Limb (tissue), 2 donors: ENCODE data around the gene CYP4B1.
"Not testable (repeated sequence)": the region's sequence is repeated elsewhere in the genome, so short reads cannot be mapped to it uniquely, and the experiment has no call there.

Source experiments
- DNase-seq, 2 donors: peaks; one replicate each; pipeline ENCODE4 v3.0.0-alpha.2; 2016; ENCODE audit errors: extremely low spot score in 2 of 2

The CYP4B1 gene

DNA sequence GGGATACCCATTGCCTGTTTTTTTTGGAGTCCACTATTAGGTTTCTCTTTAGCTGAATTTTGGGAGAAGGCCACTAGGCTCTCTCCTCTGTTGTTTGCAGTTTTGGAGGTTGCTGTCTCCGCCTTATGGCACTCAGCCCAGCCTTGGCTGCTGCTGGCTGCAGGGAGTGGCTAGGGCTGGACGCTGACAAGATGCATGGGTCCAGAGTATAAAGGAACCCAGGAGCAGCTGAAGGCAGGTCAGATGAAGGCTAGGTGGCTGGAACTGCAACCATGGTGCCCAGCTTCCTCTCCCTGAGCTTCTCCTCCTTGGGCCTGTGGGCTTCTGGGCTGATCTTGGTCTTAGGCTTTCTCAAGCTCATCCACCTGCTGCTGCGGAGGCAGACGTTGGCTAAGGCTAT lies at the start of gene CYP4B1:
Gene CYP4B1, plus strand, starts transcription at position 237 of the 400 bp plus-strand sequence. Its CDS starts 36 bp downstream, at position 273.
- DNase-seq: no peak

DNA sequence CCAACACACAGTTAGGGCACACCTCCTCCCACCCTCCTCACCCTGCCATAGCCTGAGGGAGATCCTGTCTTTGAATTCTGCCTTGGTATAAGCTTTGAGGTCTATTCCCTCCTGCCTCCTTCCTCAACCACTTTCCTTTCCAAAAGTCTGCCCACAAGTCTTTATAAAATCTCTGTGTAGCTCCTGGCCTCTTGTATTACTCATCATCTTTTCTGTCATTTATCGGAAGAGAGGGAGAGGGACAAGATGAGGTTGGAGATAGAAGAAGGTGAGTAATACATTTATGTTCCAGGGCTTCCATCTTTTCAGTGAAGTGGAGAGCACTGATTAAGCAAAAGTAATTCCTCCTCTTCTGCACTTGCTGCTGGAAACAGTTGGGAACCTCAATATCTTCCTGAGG lies 49.4 kb upstream of the CYP4B1 start:
- no peak for DNase-seq

DNA sequence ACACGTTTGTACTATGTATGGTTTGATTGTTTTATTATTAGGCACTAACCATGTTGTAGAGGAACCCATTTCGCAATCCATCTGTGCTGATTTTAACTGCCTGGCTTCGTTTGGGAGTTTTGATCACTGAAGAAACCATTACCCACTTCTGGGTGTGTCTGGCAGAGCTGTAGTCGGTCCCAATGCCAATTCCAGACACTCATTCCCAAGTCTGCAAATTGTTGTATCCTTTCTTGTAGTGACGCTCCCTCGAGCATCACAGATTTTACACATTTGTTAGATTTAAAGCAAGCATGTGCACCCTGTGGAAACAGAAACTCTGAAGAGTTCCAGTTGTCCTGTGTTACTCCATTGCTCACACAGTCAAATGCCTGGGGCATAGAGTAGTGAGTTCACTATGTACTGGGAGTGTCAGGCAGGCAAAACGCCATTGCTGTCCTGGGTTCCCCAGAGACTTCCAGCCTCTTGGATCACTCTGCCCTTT lies 48.9 kb upstream of the CYP4B1 start:
- DNase-seq: no peak

DNA sequence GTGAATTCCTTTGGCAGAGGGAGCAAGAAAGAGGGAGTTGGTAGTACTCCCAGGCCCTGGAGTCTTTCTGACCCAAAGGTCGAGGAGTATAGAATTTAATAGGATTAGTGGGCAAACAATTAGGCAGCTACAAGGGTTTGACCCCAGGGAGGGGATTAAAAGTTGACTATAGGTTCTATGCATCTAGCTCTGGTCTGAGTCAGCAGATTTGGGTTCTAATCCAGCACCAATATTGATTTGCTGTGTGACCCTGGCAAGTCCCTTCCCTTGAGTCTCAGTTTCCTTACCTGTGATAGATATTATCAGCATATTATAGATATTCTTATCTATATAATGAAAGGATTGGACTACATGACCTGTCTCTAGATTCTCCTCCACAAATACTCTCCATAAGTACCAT lies 44.9 kb upstream of the CYP4B1 start:
- DNase-seq: no peak

DNA sequence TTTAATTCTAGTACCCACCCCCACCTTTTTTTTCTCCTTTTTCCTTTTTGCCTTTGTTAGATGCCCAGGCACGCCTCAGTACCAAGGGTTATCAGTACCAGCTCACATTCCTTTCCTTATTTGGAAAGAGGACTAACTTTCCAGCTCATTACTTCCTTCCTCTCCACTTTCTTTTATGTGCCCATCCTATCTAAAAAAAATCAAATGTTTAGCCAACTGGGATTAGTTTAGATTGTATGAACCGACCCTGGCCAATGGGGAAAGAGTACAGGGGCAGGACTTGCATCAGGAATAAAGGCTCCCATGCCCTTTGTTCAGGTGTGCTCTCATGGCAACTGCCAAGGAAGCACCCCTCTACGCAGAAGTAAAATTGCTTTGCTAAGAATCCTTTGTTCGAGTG lies 44.1 kb upstream of the CYP4B1 start:
- DNase-seq: not testable (repeated sequence)

DNA sequence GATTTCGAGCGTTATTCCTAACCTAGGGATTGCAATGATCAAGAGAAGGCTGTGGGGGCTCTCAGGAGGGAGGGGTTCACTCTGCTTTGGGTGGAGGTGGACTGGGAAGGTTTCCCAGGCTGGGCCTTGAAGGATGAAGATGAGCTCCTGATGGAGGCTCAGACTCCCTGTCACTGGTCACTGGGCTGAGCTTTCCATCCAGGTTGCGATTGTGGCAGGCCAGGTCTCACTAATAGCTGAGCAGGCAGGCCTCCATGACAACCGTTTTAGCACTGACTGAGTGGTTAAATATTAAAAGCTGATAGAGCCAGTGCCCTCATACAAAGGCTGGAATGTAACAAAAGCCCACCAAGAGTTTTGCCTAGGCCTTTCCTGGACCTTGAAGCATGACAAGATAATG lies 43.7 kb upstream of the CYP4B1 start:
- no peak for DNase-seq

DNA sequence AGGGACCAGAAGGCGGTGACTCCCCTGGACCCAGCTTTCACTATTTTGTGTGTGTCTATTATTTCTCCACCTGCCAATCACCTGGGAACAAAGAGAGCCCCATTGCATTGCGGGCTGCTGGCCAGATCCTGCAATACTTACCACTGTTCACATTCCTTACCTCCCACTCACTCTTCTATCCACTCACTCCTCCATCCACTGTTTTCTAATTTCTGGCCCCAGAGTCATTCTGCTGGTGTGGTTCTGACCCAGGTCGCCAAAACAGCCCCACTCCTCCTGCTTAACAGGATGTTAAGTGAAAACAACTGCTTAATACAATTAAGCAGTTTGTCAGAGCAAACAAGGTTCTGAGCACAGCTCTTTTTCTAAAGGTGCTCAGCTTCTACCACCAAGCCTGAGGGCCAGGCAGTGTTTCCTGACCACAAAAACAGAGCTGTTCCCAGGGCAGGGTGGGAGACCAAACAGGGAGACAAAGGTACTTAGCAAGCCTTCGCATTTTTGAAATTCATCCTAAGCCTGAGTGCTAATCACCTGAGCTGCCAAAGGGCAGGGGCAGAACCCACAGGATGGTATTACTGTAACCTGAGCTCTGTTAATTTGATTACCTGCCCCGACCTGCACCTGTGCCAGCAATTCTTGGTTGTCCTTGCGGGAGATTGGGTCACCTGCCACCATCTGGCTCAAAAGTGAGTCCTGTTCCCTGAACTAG lies 41.4 kb upstream of the CYP4B1 start:
- no peak for DNase-seq

DNA sequence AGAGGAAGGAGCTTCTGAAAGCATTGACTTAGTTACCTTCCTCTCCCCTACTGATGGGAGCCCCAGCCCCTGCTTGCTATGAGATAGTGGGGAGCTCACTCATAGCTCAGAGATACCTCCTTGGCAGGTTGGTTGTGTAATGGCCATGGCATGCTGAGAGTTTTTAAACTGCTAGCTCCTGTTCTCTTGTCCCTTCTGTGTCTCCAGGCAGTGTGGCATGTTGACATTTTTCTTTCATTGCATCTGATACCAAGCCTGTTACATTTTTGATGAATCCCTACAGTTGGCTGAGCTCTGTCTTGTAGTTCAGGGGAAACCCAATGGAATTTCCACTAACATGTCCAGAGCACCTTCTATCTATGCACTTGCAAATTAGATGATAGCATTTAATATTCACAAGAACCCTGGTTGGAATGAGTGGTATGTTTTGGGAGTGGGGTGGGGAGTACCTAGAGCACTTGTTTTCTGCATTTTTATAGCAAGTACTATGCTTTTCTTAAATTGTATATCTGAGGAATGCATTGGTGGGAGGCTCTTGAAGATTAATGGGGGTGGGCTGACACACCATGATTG lies 40.8 kb upstream of the CYP4B1 start:
- DNase-seq: no peak

DNA sequence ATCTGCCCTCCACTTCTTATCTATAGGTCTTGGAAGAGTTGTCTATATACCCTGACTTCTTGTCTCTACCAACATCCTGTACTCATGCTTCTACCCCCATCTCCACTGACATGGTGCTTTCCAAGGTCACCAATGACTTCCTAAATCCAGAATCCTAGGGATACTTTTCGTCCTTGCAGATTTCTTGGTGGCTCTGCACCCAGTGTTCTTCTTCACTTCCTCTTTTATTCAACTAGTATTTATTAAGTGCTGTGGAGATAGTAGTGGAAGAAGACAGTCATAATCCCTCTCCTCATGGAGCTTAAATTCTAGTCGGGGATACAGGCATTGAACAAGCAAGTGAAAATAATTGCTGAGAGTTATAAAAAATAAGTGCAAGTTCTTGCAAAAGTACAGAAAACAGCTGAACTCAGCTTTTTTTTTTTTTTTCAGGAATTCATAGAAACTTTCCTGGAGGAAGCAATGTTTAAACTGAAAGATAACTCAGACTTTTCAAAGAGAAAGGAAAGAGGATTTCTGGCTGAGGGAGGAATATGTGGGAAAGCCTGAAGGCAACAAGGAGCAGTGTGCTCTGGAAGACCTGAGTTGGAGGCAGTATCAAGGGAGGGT lies 38.2 kb upstream of the CYP4B1 start:
- DNase-seq: no peak

DNA sequence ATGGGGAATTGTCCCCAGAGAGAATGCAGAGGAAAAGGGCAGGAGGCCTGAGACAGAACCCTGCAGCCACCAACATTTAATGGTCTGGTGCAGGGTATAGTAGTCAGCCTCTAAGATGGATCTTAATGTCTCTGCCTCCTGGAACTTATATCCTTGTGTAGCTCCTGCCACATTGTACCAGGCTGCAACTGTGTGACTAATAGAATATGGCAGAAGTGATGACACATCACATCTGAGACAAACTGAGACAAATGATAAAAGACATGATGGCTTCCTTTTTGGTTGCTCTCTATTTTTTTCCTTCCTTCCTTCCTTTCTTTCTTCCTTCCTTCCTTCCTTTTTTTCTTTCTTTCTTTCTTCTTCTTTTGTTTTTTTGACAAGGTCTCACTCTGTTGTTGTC lies 37.1 kb upstream of the CYP4B1 start:
- no peak for DNase-seq

DNA sequence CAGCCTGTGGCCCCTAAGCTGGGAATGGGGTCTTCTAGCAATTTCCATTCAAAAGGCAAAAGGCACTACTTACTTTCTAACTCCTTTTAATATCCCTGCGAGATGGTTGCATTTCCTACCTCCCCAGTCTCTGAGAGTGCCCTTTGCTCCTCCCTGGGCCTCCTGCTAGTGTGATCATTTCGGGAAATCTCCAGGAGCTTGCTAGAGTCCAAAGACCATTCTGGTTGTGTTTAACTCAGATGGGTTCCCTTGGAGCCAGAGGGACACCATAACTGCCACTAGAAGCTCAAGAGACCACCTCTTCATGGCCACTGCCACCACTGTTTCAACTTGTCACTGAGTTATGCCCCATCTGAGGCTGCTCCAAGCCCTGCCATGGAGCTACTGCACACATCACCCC lies 34.4 kb upstream of the CYP4B1 start:
- no peak for DNase-seq

DNA sequence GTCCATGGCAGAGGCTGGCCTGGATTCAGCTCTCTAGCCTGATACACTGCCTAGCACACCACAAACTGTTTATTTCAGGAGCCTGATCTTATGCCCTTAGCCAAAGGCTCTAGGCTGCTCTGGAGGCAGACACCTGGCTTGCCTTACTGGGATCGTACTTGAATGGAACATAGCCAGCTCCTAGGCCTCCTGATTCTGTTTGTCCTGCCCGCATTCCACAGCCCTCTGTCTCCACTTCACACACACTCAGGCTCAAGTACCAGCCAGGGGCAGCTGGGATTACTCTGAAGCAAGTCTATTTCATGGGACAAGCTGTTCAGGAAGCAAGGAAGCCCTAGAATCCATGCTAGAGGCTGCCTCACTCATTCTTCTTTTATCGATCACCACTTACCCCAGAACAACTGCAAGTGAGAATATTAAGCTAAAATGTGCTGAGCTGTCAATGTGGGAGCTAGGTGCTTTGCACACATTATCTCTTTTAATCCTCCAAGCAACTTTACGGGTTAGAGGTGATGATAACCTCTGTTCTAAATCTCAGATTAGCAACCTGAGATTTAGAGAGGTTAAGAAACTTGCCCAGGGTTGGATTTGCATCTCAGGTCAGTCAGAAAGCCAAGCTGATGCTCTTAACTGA lies 31.1 kb upstream of the CYP4B1 start:
- DNase-seq: no peak

DNA sequence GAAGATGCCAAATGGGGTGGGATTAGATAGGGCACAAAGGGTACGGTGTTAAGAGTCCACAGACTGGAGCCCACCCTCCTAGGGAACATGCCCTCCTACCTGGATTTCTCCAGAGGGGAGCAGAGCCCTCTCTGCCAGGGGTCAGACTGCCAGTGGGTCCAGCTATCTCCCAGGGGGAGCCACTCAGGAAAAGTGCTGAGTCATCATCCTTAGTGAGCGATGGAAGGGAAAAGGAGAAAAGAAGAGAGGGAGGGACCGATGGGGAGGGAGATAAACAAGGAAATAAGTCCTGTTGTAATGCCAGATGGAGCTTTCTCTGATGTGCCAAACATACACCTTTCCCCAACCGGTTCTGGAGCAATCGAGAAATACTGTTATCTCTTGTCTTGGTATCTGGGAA lies 30.4 kb upstream of the CYP4B1 start:
- no peak for DNase-seq

DNA sequence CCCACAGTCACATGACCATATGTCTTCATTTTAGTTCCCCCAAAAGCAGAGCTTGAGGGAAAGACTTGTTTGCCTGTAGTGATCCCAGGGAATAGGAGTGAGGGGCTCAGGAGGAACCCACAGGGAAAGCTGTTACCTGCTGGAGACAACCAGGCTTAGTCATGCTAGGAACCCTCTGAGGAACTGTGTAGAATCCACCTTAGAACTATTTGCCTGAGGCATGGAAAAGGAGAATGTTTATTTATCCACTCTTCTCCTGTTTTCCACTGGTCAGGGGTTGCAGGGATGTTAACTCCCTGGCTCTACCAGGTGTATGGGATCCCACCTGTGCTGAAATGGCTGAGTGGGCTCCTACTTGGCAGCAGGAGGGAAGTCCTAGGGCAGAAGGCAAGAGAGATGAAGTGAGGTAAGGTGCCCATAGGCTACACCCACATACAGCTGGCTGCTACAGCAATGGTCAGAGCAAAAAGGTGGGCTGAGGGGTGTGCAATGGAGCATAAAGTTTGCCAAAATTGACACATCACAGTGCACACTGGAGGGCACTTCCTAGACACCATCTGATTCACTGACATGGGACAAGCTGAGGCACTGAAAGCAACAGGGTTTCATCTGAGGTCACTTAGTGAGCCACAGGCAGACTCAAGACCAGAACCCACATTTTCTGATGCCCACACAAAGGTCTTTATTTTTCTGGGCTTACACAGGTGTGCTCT lies 29.7 kb upstream of the CYP4B1 start:
- no peak for DNase-seq

DNA sequence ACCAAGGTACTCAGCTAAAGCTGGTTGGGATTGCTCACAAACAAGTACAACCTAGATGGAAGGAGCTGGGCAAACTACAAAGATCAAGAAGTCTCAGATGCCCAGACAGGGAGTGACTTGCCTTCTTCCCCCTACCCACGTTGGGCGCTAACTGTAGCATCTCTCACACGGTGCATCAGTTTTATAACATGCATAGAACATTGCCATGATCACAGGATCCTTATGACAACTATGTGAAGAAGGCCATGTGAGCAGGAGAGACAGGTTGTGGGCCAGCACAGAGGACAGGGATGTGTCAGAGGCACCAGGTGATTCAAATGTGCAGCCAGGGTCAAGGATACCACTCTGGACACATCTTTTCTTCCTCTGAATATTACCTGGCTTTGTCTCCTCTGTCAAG lies 28.3 kb upstream of the CYP4B1 start:
- DNase-seq: no peak

DNA sequence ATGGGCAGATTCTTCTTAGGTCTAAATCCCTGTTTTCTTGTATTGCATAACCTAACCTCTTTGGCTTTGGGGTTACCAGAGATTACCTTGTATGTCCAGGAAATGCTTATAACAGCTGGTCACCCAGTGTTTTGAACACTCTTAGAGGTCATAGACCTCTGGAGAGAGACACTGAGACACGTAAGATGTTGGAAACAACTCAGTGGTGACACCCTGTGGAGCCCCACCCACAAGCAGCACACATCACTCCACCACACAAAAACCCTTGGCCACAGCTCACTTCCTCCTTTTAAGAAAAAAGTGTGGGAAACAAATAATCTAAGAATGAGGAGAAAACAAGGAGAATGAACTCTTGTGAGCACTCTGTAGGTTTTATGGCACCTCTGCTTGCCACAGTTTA lies 26.3 kb upstream of the CYP4B1 start:
- no peak for DNase-seq

DNA sequence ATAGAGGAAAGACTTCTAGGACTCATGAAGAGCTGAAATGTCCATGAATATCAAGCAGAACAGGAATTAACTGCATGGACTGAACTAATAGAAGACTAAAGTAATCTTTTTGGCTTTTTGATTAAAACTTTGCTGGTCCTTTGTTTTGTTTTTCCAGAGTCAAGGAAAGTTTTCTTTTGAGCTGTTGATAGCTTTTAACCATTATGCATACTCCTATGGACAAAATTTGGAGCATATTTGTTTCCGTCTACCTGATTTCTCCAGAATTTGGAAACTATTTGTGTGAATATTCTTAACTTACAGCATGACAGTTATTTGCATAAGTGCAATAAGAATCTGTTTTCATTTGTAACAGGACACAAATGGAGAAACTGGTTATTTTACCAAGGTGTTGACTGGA lies 24.5 kb upstream of the CYP4B1 start:
- no peak for DNase-seq

DNA sequence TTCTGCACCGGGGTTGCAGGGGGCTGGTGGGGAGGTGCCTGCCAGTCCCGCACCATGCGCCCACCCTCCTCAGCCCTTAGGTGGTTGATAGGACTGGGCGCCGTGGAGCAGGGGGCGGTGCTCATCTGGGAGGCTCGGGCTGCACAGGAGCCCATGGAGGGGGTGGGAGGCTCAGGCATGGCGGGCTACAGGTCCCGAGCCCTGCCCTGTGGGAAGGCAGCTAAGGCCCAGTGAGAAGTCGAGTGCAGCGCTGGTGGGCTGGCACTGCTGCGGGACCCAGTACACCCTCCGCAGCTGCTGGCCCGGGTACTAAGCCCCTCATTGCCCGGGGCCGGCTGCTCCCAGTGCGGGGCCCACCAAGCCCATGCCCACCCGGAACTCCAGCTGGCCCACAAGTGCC lies 20.4 kb upstream of the CYP4B1 start:
- DNase-seq: not testable (repeated sequence)

DNA sequence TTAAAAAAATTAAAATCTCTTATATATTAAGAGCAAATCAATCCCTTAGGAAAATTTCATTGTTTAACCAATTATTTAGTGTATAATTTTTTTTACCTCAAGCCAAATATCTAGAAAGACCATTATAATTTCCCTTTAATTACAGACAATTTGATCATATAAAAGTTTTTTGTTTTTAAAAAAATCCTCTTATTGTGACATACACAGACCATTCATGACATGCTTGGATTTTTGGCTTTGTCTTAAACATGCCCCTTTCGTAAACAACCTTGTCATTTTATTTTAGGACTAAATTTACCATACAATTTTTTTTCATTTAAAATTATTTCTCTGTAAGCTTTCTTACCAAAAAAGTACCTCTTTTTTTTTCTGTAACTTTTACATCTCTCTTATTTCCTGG lies 14.2 kb upstream of the CYP4B1 start:
- DNase-seq: no peak

DNA sequence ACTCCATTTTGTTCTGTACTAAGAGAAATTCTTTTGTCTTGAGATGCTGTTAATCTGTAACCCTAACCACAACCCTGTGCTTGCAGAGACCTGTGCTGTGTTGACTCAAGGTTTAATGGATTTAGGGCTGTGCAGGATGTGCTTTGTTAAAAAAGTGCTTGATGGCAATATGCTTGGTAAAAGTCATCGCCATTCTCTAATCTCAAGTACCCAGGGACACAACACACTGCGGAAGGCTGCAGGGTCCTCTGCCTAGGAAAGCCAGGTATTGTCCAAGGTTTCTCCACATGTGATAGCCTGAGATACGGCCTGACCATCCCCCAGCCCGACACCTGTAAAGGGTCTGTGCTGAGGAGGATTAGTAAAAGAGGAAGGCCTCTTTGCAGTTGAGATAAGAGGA lies 10.2 kb upstream of the CYP4B1 start:
- DNase-seq: not testable (repeated sequence)

DNA sequence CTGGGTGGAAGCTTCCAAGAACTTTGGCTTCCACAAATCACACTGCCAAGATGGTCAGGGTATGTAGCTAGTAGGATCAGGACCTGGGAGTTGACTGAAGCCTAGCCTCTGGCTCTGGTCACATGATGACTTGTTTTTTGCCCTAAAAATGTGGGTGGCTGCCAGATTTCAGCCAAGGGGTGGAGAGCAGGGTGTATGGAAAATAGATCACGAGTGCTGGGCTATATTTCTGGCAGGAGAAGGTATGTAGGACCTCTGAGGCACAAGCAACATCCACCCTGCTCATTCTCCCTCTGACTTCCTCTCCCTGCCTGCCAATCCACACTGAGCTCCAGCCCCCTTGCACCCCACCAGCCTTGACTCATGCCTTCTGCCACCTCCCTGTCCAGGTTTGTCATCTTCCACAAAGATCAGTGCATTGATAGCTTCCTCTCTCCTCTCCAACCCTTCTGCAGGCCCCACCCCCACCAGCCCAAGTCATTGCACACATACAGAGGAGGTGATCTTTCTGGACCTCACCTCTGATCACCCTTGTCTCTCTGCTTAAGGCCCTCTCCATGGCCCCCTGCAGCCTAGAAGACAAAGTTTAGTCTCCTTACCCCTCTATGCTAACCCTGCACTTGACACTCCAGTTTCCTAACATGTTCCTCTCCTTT lies 8.3 kb upstream of the CYP4B1 start:
- no peak for DNase-seq
